Lung (tissue), 12 donors: ENCODE measurements around the gene RETREG1. TPM values are rescaled to one million over a fixed set of nuclear protein-coding genes. Genes with fewer than 3 reads are reported as not detected.

Experiments
- ATAC-seq: fragments of 200-7000 bp; cut with Tn5 transposase; one replicate; pipeline ENCODE4 v1.9.1; 2020; ENCODE audit warnings: moderate number of reproducible peaks; ENCODE audit not compliant: insufficient read depth, low FRiP score
- DNase-seq, 3 donors: peaks; one replicate each; pipeline ENCODE4 v3.0.0-alpha.2; 2013 to 2017
- H3K27ac ChIP-seq, 2 donors: one replicate each; pipeline ENCODE4 v1.5.1; 2013; ENCODE audit warnings: mild to moderate bottlenecking in 2 of 2, moderate library complexity in 2 of 2, control low read depth in 1 of 2, inconsistent platforms in 1 of 2, low read depth in 1 of 2, low read length in 1 of 2
- H3K27me3 ChIP-seq, 3 donors: one replicate each; pipeline ENCODE4 v1.5.1; 2013; ENCODE audit warnings: low read length in 2 of 3; ENCODE audit not compliant: control insufficient read depth in 3 of 3, insufficient read depth in 3 of 3
- H3K36me3 ChIP-seq, 4 donors: one replicate each; pipeline ENCODE4 v1.5.1; 2013; ENCODE audit warnings: low read length in 4 of 4, mild to moderate bottlenecking in 1 of 4, moderate library complexity in 1 of 4; ENCODE audit not compliant: control insufficient read depth in 4 of 4, insufficient read depth in 4 of 4
- H3K4me1 ChIP-seq, 5 donors: one replicate each; pipeline ENCODE4 v1.5.1; 2013; ENCODE audit warnings: low read length in 5 of 5, mild to moderate bottlenecking in 2 of 5, moderate library complexity in 1 of 5; ENCODE audit not compliant: control insufficient read depth in 5 of 5, insufficient read depth in 5 of 5
- H3K4me3 ChIP-seq: one replicate; pipeline ENCODE4 v1.5.1; 2013; ENCODE audit warnings: mild to moderate bottlenecking, control low read depth, moderate library complexity
- H3K9ac ChIP-seq, 2 donors: one replicate each; pipeline ENCODE4 v1.5.1; 2013; ENCODE audit warnings: low read length in 2 of 2, control low read depth in 1 of 2; ENCODE audit not compliant: insufficient read depth in 1 of 2
- H3K9me3 ChIP-seq, 4 donors: one replicate each; pipeline ENCODE4 v1.5.1; 2013; ENCODE audit warnings: low read length in 3 of 4, mild to moderate bottlenecking in 1 of 4, moderate library complexity in 1 of 4; ENCODE audit not compliant: control insufficient read depth in 4 of 4, insufficient read depth in 3 of 4
- CTCF ChIP-seq: IDR thresholded peaks from 2 replicates; pipeline ENCODE4 v1.5.1; 2012; ENCODE audit warnings: mild to moderate bottlenecking; ENCODE audit errors: control extremely low read depth, extremely low read depth
- WGBS, 2 donors: extraction: QIAGEN DNeasy Blood & Tissue Kit; methylation state at CpG; one replicate each; pipeline ENCODE4 v1.1.7; 2013; 5-methylcytosine and 5-hydroxymethylcytosine counted together
- polyA plus RNA-seq, 2 donors: library from polyadenylated mRNA; stranded (reverse); fragments of 200-250 nt; gene quantifications; one replicate each; pipeline ENCODE4 v1.2.1, GENCODE V29; 2013
- total RNA-seq, 2 donors: library from RNA; depleted of rRNA in 1 of 2; stranded (reverse); fragments of >200 nt in 1 of 2; gene quantifications; one replicate each; pipeline ENCODE4 v1.2.1, GENCODE V29; 2014 to 2021
- donor health status: control.
- donor health status: control.
- donor health status: Bipolar disorder and iron deficiency.
- donor health status: healthy.
- donor health status: DM: yes; HTN: yes; CAD: no.

Gene RETREG1
- total and polyA plus RNA-seq, 4 donors, result 6.8 to 19.5 (median 9.6) TPM

- H3K4me3 ChIP-seq, result no peak overlapping the region
- no peak overlapping the region for H3K9ac ChIP-seq
- DNase-seq (no peak), ATAC-seq (no peak)
- no peak overlapping the region for H3K27ac ChIP-seq
- WGBS, 2 donors, result 75 to 84% methylated on average over 4 of the region's 4 CpGs
- peaks cover 0 to 23% (median 0%) of the 10 kb centered on the region in 3 donors for H3K27me3 ChIP-seq
- TF ChIP-seq CTCF, result no peak
- peaks cover 0 to 4% (median 0%) of the 10 kb centered on the region in 5 donors for H3K4me1 ChIP-seq
- H3K9me3 ChIP-seq, result peaks cover 0 to 2% (median 0%) of the 10 kb centered on the region in 4 donors
- H3K36me3 ChIP-seq, result no peaks in the 10 kb centered on the region
Observed at GRCh38 chr5:16592255-16592654, 24.5 kb downstream of the RETREG1 start.

- no peaks in the 10 kb centered on the region for H3K36me3 ChIP-seq
- peaks cover 0 to 17% (median 0%) of the 10 kb centered on the region in 3 donors for H3K27me3 ChIP-seq
- TF ChIP-seq CTCF, result no peak
- peaks cover 0 to 2% (median 0%) of the 10 kb centered on the region in 4 donors for H3K9me3 ChIP-seq
- no peak overlapping the region for H3K27ac ChIP-seq
- DNase-seq (no peak), ATAC-seq (no peak)
- H3K4me1 ChIP-seq, result peaks cover 0 to 4% (median 0%) of the 10 kb centered on the region in 5 donors
- H3K4me3 ChIP-seq, result no peak overlapping the region
- WGBS, 2 donors, result 97 to 98% methylated on average over 3 of the region's 3 CpGs
- no peak overlapping the region for H3K9ac ChIP-seq
Observed at GRCh38 chr5:16590685-16591084, 26.1 kb downstream of the RETREG1 start.

DNA sequence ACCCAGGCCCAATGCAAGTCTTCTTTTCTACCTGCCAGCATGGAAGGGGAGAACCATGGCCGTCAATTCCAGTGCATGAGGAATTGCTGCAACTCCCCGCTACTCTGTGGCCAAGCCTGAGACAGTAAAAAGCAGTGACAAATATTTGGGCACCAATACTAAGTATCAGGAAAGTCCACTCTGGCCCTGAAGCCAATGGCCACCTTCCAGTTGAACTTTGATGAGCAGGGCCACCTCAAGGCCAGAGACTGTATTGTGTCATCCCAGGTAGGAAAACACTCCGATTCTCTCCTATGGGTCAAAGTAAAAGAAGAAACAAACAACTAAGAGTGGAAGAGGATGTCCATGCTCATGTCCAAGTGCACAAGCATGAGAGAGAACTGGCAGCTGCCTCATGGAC, 27.1 kb downstream of the RETREG1 start:
- Histone ChIP-seq H3K9ac (no peak overlapping the region), H3K36me3 (no peaks in the 10 kb centered on the region), H3K4me3 (no peak overlapping the region), H3K4me1 (peaks cover 0 to 7% (median 0%) of the 10 kb centered on the region in 5 donors), H3K9me3 (peaks cover 0 to 2% (median 0%) of the 10 kb centered on the region in 4 donors), H3K27ac (no peak overlapping the region), H3K27me3 (peaks cover 0 to 17% (median 0%) of the 10 kb centered on the region in 3 donors)
- WGBS, 2 donors, result 93 to 96% methylated on average over 3 of the region's 3 CpGs
- DNase-seq, result no peak
- no peak for TF ChIP-seq CTCF
- ATAC-seq, result no peak
